HepG2 (cell line): ENCODE measurements around the gene FSD1.

ENCODE experiments used
- CTCF ChIP-seq: sonication (generic); formaldehyde crosslinking; IDR thresholded peaks from 2 replicates; pipeline ENCODE4 v1.5.0; 2020; ENCODE audit warnings: mild to moderate bottlenecking, missing genetic modification reagents, moderate library complexity
- JUN ChIP-seq: sonication (generic); formaldehyde crosslinking; IDR thresholded peaks from 2 replicates; pipeline ENCODE4 v1.4.0; 2020; ENCODE audit warnings: mild to moderate bottlenecking, missing genetic modification reagents
- NFRKB ChIP-seq: fragments of 450-650 bp; IDR thresholded peaks from 2 replicates; pipeline ENCODE4 v1.6.1; 2017
- ZNF24 ChIP-seq: fragments of 450-650 bp; IDR thresholded peaks from 2 replicates; pipeline ENCODE4 v1.6.1; 2017; ENCODE audit warnings: antibody characterized with exemption, mild to moderate bottlenecking

- TF ChIP-seq ZNF24 (no peak), JUN (no peak), CTCF (CRISPR knock-in tag) (no peak), NFRKB (no peak)
Observed at GRCh38 chr19:4371247-4372164, 67.1 kb downstream of the FSD1 start.
